ENCODE results near the gene RAI14. TPM values are rescaled to one million over a fixed set of nuclear protein-coding genes. Genes with fewer than 3 reads are reported as not detected.

The RAI14 gene
- total and polyA plus RNA-seq, 2 donors from 2014 or later = 13.2 to 60.3 TPM

DNA sequence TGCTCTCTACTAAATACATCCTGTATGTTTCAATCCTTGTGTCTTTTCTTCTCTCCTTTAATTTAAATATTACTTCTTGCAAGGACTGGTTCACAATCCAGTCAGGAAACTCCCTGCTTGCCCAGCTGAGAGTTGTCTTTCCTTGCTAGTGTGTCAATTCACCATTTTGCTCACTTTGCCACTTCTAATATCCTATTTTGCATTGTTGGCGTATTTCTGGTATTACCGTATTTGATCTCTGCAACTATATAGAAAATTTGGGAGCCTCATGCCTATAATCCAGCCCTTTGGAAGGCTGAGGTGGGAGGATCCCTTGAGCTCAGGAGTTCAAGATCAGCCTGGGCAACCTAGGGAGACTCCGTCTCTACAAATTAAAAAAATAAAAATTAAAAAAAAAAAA lies 92.3 kb downstream of the RAI14 start:
- Histone ChIP-seq H3K9me3 (ENCODE audit: control insufficient read depth in 2 of 3, insufficient read depth in 1 of 3, low read length in 3 of 3) (no peaks in the 10 kb centered on the region), H3K9ac (ENCODE audit: low read length in 3 of 3) (no peak overlapping the region), H3K27ac (ENCODE audit: low read depth in 2 of 2, low read length in 2 of 2) (no peak overlapping the region), H3K4me3 (ENCODE audit: low read length in 3 of 3) (no peak overlapping the region), H3K4me1 (ENCODE audit: control insufficient read depth in 2 of 3, insufficient read depth in 2 of 3, low read depth in 1 of 3, low read length in 3 of 3) (peaks cover 0 to 8% (median 0%) of the 10 kb centered on the region in 3 donors), H3K27me3 (ENCODE audit: control insufficient read depth, insufficient read depth, low read length) (no peaks in the 10 kb centered on the region), H3K36me3 (ENCODE audit: control insufficient read depth in 2 of 3, insufficient read depth in 3 of 3, low read length in 3 of 3) (no peaks in the 10 kb centered on the region)
- FAIRE-seq (no peak), DNase-seq (no peak)
- intact Hi-C loops (cut with DNase I) = no loop called here
- TF ChIP-seq, protein P1, sequence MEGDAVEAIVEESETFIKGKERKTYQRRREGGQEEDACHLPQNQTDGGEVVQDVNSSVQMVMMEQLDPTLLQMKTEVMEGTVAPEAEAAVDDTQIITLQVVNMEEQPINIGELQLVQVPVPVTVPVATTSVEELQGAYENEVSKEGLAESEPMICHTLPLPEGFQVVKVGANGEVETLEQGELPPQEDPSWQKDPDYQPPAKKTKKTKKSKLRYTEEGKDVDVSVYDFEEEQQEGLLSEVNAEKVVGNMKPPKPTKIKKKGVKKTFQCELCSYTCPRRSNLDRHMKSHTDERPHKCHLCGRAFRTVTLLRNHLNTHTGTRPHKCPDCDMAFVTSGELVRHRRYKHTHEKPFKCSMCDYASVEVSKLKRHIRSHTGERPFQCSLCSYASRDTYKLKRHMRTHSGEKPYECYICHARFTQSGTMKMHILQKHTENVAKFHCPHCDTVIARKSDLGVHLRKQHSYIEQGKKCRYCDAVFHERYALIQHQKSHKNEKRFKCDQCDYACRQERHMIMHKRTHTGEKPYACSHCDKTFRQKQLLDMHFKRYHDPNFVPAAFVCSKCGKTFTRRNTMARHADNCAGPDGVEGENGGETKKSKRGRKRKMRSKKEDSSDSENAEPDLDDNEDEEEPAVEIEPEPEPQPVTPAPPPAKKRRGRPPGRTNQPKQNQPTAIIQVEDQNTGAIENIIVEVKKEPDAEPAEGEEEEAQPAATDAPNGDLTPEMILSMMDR (IDR thresholded peaks at IDR 0.05; ENCODE audit: borderline replicate concordance, extremely low read depth, insufficient read depth) = no peak

DNA sequence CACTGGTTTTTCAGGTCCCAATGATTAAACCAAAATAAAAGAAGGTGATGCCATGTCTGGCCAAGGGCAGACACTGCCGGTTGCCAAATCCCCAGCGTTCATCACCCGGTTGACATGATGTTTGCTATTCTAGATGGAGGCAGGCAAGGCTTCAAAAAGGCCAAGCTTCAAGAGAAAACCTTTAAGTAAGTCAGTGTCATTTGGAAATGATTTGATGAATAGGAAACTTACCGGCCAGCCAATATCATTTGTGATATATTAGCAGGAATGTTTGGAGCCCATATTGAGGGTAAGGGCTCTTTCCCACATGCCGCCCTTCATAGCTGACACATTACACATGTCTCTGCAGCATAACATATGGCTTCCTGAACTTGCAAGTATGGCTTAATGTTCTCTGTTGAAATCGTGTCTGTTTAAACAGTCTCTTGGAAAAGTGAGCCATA lies 93.3 kb downstream of the RAI14 start:
- TF ChIP-seq, protein P1 (IDR thresholded peaks at IDR 0.05; ENCODE audit: borderline replicate concordance, extremely low read depth, insufficient read depth) = no peak
- no peaks in the 10 kb centered on the region for H3K27me3 ChIP-seq (ENCODE audit: control insufficient read depth, insufficient read depth, low read length)
- peaks cover 0 to 4% (median 0%) of the 10 kb centered on the region in 3 donors for H3K4me1 ChIP-seq (ENCODE audit: control insufficient read depth in 2 of 3, insufficient read depth in 2 of 3, low read depth in 1 of 3, low read length in 3 of 3)
- no peaks in the 10 kb centered on the region for H3K36me3 ChIP-seq (ENCODE audit: control insufficient read depth in 2 of 3, insufficient read depth in 3 of 3, low read length in 3 of 3)
- no peak overlapping the region for H3K27ac ChIP-seq (ENCODE audit: low read depth in 2 of 2, low read length in 2 of 2)
- H3K4me3 ChIP-seq (ENCODE audit: low read length in 3 of 3) = no peak overlapping the region
- H3K9me3 ChIP-seq (ENCODE audit: control insufficient read depth in 2 of 3, insufficient read depth in 1 of 3, low read length in 3 of 3) = no peaks in the 10 kb centered on the region
- intact Hi-C loops (cut with DNase I) = no loop called here
- DNase-seq = peak in 1 of 5 donors; percentile 53
- FAIRE-seq = no peak
- no peak overlapping the region for H3K9ac ChIP-seq (ENCODE audit: low read length in 3 of 3)

DNA sequence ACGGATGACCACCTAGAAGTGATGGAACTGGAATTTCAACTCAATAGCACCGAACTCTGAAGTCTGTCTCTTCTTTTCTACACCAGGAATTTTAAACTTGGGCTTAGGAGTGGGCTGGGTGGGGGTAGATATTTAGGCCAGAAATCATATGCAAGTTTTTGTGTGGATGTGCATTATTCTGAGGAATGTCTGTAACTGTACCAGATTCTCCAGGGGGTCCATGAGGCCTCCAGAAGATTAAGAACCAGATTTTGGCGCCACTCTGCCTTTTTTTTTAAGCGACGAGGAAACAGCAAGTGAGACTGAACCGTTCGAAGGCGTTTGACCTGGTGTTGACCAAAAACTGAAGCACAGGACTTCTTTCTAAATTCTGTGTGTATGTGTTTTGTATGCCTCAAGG lies 94.1 kb downstream of the RAI14 start:
- intact Hi-C loops (cut with DNase I) = no loop called here
- no peak overlapping the region for H3K9ac ChIP-seq (ENCODE audit: low read length in 3 of 3)
- peaks cover 0 to 8% (median under 1%) of the 10 kb centered on the region in 3 donors for H3K4me1 ChIP-seq (ENCODE audit: control insufficient read depth in 2 of 3, insufficient read depth in 2 of 3, low read depth in 1 of 3, low read length in 3 of 3)
- H3K36me3 ChIP-seq (ENCODE audit: control insufficient read depth in 2 of 3, insufficient read depth in 3 of 3, low read length in 3 of 3) = no peaks in the 10 kb centered on the region
- no peak overlapping the region for H3K4me3 ChIP-seq (ENCODE audit: low read length in 3 of 3)
- no peak overlapping the region for H3K27ac ChIP-seq (ENCODE audit: low read depth in 2 of 2, low read length in 2 of 2)
- FAIRE-seq = no peak
- peak in 1 of 5 donors; percentile 69 for DNase-seq
- no peaks in the 10 kb centered on the region for H3K9me3 ChIP-seq (ENCODE audit: control insufficient read depth in 2 of 3, insufficient read depth in 1 of 3, low read length in 3 of 3)
- H3K27me3 ChIP-seq (ENCODE audit: control insufficient read depth, insufficient read depth, low read length) = no peaks in the 10 kb centered on the region
- TF ChIP-seq, protein P1 (IDR thresholded peaks at IDR 0.05; ENCODE audit: borderline replicate concordance, extremely low read depth, insufficient read depth) = no peak

Data from kidney (tissue), 14 donors.